Keratinocyte (primary cell): ENCODE measurements around the gene ATXN7. TPM values are rescaled to one million over a fixed set of nuclear protein-coding genes. Genes with fewer than 3 reads are reported as not detected.

ENCODE experiments used
- DNase-seq: peaks from one replicate; pipeline ENCODE4 v3.0.0-alpha.2; 2011; ENCODE audit warnings: low read depth, missing footprints, low spot score
- FAIRE-seq: peaks from 2 replicates; lab custom pipeline; 2011; peaks lifted over from hg19 to GRCh38; lab: Jason Lieb, UNC
- H2AFZ ChIP-seq: 2 replicates; pipeline ENCODE4 v1.6.0; 2012; ENCODE audit warnings: low read length, control low read depth, inconsistent platforms; ENCODE audit not compliant: control insufficient read depth
- H3K27ac ChIP-seq: 2 replicates; pipeline ENCODE4 v1.5.1; 2011; ENCODE audit warnings: low read length; ENCODE audit not compliant: control insufficient read depth, insufficient read depth
- H3K27me3 ChIP-seq: 3 replicates; pipeline ENCODE4 v1.6.0; 2011; ENCODE audit warnings: low read length; ENCODE audit not compliant: control insufficient read depth, insufficient read depth; ENCODE audit errors: extremely low read depth
- H3K36me3 ChIP-seq, 2 experiments: 2 replicates in 1 of 2; 3 replicates in 1 of 2; pipeline ENCODE4 v1.5.1; 2011; ENCODE audit warnings: low read length in 2 of 2, mild to moderate bottlenecking in 1 of 2; ENCODE audit not compliant: control insufficient read depth in 2 of 2, insufficient read depth in 2 of 2; ENCODE audit errors: extremely low read depth in 1 of 2
- H3K4me1 ChIP-seq: 3 replicates; pipeline ENCODE4 v1.5.1; 2011; ENCODE audit warnings: low read length; ENCODE audit not compliant: control insufficient read depth, insufficient read depth; ENCODE audit errors: extremely low read depth
- H3K4me2 ChIP-seq: 3 replicates; pipeline ENCODE4 v1.6.0; 2011; ENCODE audit warnings: low read depth, low read length; ENCODE audit not compliant: control insufficient read depth, insufficient read depth; ENCODE audit errors: extremely low read depth
- H3K4me3 ChIP-seq, 3 experiments: fragments of 200-600 bp in 1 of 3; sonication (generic) in 1 of 3; 2 replicates in 2 of 3; 3 replicates in 1 of 3; pipeline ENCODE4 v1.5.1; 2011 to 2016; ENCODE audit warnings: low read length in 3 of 3, mild to moderate bottlenecking in 3 of 3, control low read depth in 2 of 3, inconsistent platforms in 1 of 3, low read depth in 1 of 3, mixed read lengths in 1 of 3, mixed run types in 1 of 3, moderate library complexity in 1 of 3; ENCODE audit not compliant: control insufficient read depth in 2 of 3, insufficient read depth in 2 of 3; ENCODE audit errors: extremely low read depth in 1 of 3
- H3K79me2 ChIP-seq: 2 replicates; pipeline ENCODE4 v1.6.0; 2012; ENCODE audit warnings: low read length; ENCODE audit not compliant: control insufficient read depth, insufficient read depth
- H3K9ac ChIP-seq: 3 replicates; pipeline ENCODE4 v1.6.0; 2011; ENCODE audit warnings: low read length; ENCODE audit not compliant: control insufficient read depth, insufficient read depth; ENCODE audit errors: extremely low read depth
- H3K9me1 ChIP-seq: 3 replicates; pipeline ENCODE4 v1.6.0; 2011; ENCODE audit warnings: low read length; ENCODE audit not compliant: control insufficient read depth, insufficient read depth; ENCODE audit errors: extremely low read depth
- H3K9me3 ChIP-seq: 2 replicates; pipeline ENCODE4 v1.5.1; 2012; ENCODE audit warnings: low read depth, low read length; ENCODE audit not compliant: control insufficient read depth
- H4K20me1 ChIP-seq: 3 replicates; pipeline ENCODE4 v1.6.0; 2011; ENCODE audit warnings: low read length; ENCODE audit not compliant: control insufficient read depth, insufficient read depth; ENCODE audit errors: extremely low read depth
- EZH2 ChIP-seq: IDR thresholded peaks from one replicate; pipeline ENCODE4 v1.6.1; 2012; ENCODE audit warnings: inconsistent platforms, mild to moderate bottlenecking, low read length, moderate library complexity
- dilution Hi-C: fragments of 300-500 bp; cut with MboI; formaldehyde crosslinking; loops from one replicate; pipeline ENCODE4 v1.7.0; 2020; ENCODE audit warnings: low sequenced_read_pairs; ENCODE audit not compliant: extremely low pct_ligation_motif_present
- polyA plus RNA-seq, 5 experiments: library from polyadenylated mRNA; depleted of rRNA in 3 of 5; stranded (reverse) in 3 of 5; stranded (forward) in 1 of 5; unstranded in 1 of 5; fragments of >200 nt; gene quantifications; 1 replicate in 1 of 5; 2 replicates in 3 of 5; 3 replicates in 1 of 5; pipeline versions ENCODE4 v1.2.1 to v1.2.3, GENCODE V29; 2011 to 2012; ENCODE audit warnings: missing spikeins in 2 of 5, low read depth in 1 of 5, low replicate concordance in 1 of 5
- TF ChIP-seq, protein P1 (sequence below), 3 experiments: IDR thresholded peaks in 1 of 3; conservative IDR thresholded peaks in 1 of 3; optimal IDR thresholded peaks in 1 of 3; 2 replicates in 2 of 3; 3 replicates in 1 of 3; pipeline versions ENCODE3 to v1.5.1; 2011; ENCODE audit warnings: low read length in 3 of 3, mild to moderate bottlenecking in 3 of 3, moderate library complexity in 2 of 3, control low read depth in 1 of 3, inconsistent platforms in 1 of 3; ENCODE audit not compliant: insufficient read depth in 2 of 3; ENCODE audit errors: extremely low read depth in 1 of 3

ATXN7 gene
- polyA plus RNA-seq, 1 donor (not counting 4 experiments of a cell fraction or from before 2014, with no cell fraction given), result 8.8 TPM

DNA sequence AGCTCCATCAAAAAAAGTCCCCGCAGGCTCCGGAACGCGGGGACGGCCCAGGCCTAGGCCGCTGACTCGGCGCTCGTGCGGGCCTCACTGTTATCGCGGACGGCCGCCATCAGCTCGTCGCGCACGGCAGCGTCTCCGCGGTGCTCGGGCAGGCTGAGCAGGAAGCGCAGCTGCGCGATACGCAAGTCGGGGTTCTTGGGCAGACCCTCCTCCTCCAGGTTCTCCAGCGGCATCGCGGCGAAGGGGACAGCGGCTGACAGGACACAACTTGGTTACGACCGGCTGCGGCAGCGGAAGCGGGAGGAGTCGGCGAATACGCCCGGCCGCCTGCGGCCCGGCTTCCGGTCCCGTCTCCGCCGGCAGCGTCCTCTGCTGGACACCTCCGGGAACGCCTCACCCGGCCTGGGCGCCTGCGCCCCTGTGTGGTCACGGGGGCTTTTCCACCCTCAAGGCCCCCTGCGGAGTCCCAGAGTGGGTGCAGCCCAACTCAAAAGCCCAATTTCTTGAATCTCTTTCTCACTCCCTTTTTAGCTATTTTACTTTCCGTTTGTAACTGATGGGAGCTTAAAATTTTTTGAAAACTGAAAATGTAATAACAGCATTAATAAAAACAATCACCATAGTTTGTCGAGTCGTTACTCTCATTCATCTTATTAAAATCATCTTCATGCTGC lies 159.7 kb downstream of the ATXN7 start, which contains the start of gene PSMD6:
TSS of gene PSMD6 (minus strand) at position 308 of the 674 bp plus-strand sequence. CDS start at position 233, 75 bp downstream.
- Histone ChIP-seq H3K27ac (peak within 1 kb of the TSS; percentile 92), H3K4me2 (peak within 1 kb of the TSS; percentile 98), H2AFZ (peak within 1 kb of the TSS; percentile 99), H3K36me3 (peaks cover 8 to 12% of the 10 kb centered on the region in 2 experiments), H3K9ac (peak within 1 kb of the TSS; percentile 96), H4K20me1 (no peaks in the 10 kb centered on the region), H3K9me1 (peaks cover 2% of the 10 kb centered on the region), H3K4me3 (peak within 1 kb of the TSS; percentile 96 to 98 (median 97)), H3K27me3 (no peaks in the 10 kb centered on the region), H3K79me2 (peaks cover 31% of the 10 kb centered on the region), H3K9me3 (no peaks in the 10 kb centered on the region), H3K4me1 (peaks cover 11% of the 10 kb centered on the region)
- FAIRE-seq (peak; percentile 36), DNase-seq (peak; percentile 42)
- TF ChIP-seq EZH2, result no peak
- TF ChIP-seq, protein P1, sequence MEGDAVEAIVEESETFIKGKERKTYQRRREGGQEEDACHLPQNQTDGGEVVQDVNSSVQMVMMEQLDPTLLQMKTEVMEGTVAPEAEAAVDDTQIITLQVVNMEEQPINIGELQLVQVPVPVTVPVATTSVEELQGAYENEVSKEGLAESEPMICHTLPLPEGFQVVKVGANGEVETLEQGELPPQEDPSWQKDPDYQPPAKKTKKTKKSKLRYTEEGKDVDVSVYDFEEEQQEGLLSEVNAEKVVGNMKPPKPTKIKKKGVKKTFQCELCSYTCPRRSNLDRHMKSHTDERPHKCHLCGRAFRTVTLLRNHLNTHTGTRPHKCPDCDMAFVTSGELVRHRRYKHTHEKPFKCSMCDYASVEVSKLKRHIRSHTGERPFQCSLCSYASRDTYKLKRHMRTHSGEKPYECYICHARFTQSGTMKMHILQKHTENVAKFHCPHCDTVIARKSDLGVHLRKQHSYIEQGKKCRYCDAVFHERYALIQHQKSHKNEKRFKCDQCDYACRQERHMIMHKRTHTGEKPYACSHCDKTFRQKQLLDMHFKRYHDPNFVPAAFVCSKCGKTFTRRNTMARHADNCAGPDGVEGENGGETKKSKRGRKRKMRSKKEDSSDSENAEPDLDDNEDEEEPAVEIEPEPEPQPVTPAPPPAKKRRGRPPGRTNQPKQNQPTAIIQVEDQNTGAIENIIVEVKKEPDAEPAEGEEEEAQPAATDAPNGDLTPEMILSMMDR (optimal IDR thresholded peaks at IDR 0.05 in 1 of 3, IDR thresholded peaks at IDR 0.05 in 1 of 3, conservative IDR thresholded peaks at IDR 0.05 in 1 of 3; ENCODE audit: extremely low read depth in 1 of 3, insufficient read depth in 2 of 3, low read length in 3 of 3), result peak; percentile 97 to 100 (median 97)
- dilution Hi-C loops, result no loop called here

DNA sequence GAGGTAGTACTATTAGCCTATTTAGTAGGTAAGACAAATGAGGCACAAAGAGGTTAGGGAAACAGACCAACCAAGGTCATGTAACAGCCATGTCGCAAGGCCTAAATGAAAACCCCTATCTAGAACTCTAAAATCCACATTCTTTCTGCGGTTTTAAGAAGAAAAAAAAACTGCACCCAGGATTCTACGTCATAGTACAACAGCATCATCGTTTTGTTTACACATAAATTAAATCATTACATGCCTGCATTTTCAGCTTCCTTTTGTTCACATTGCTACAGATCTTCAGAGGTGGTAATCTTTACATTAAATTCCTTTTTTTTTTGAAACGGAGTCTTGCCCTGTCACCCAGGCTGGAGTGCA lies 160.2 kb downstream of the ATXN7 start:
- Histone ChIP-seq H2AFZ (peak overlapping the region; percentile 88), H3K9me1 (peaks cover 2% of the 10 kb centered on the region), H3K79me2 (peaks cover 31% of the 10 kb centered on the region), H3K9me3 (no peaks in the 10 kb centered on the region), H3K9ac (peak overlapping the region; percentile 96), H3K4me3 (peak overlapping the region in 2 of 3 experiments; percentile 97 to 98), H3K36me3 (peaks cover 8 to 12% of the 10 kb centered on the region in 2 experiments), H4K20me1 (no peaks in the 10 kb centered on the region), H3K27me3 (no peaks in the 10 kb centered on the region), H3K4me1 (peaks cover 11% of the 10 kb centered on the region), H3K4me2 (peak overlapping the region; percentile 70), H3K27ac (no peak overlapping the region)
- TF ChIP-seq, protein P1 (optimal IDR thresholded peaks at IDR 0.05 in 1 of 3, IDR thresholded peaks at IDR 0.05 in 1 of 3, conservative IDR thresholded peaks at IDR 0.05 in 1 of 3; ENCODE audit: extremely low read depth in 1 of 3, insufficient read depth in 2 of 3, low read length in 3 of 3), result no peak
- TF ChIP-seq EZH2, result no peak
- dilution Hi-C loops, result no loop called here
- FAIRE-seq, result no peak
- DNase-seq, result no peak
